Neural progenitor cell (in vitro differentiated cells): ENCODE measurements around the gene LRRC7. TPM values are rescaled to one million over a fixed set of nuclear protein-coding genes. Genes with fewer than 3 reads are reported as not detected.

Experiments
- DNase-seq: peaks from one replicate; pipeline ENCODE4 v3.0.0-alpha.2; 2016; ENCODE audit warnings: low spot score
- H2AFZ ChIP-seq: fragments of 200-600 bp; sonication (generic); replicated peaks from 2 replicates; pipeline ENCODE4 v1.6.1; 2016; ENCODE audit warnings: antibody characterized with exemption
- H3F3A ChIP-seq: fragments of 200-600 bp; sonication (generic); 2 replicates; pipeline ENCODE4 v1.6.1; 2016; ENCODE audit warnings: antibody characterized with exemption, low read depth
- H3K27ac ChIP-seq: fragments of 200-600 bp; sonication (generic); 2 replicates; pipeline ENCODE4 v1.5.1; 2016; ENCODE audit warnings: mild to moderate bottlenecking
- H3K27me3 ChIP-seq: fragments of 200-600 bp; sonication (generic); 2 replicates; pipeline ENCODE4 v1.6.1; 2016; ENCODE audit warnings: mild to moderate bottlenecking, moderate library complexity
- H3K36me3 ChIP-seq: fragments of 200-600 bp; sonication (generic); 2 replicates; pipeline ENCODE4 v1.5.1; 2016
- H3K4me1 ChIP-seq: fragments of 200-600 bp; sonication (generic); 2 replicates; pipeline ENCODE4 v1.6.1; 2016; ENCODE audit warnings: mixed run types
- H3K4me2 ChIP-seq: fragments of 200-600 bp; sonication (generic); 2 replicates; pipeline ENCODE4 v1.6.1; 2016
- H3K4me3 ChIP-seq: fragments of 200-600 bp; sonication (generic); 2 replicates; pipeline ENCODE4 v1.5.1; 2016
- H3K79me2 ChIP-seq: fragments of 200-600 bp; sonication (generic); 2 replicates; pipeline ENCODE4 v1.6.1; 2016; ENCODE audit warnings: low read depth
- H3K9ac ChIP-seq: fragments of 200-600 bp; sonication (generic); 2 replicates; pipeline ENCODE4 v1.6.1; 2016
- H3K9me3 ChIP-seq: fragments of 200-600 bp; sonication (generic); 2 replicates; pipeline ENCODE4 v1.5.1; 2016; ENCODE audit warnings: low read depth
- H4K20me1 ChIP-seq: fragments of 200-600 bp; sonication (generic); 2 replicates; pipeline ENCODE4 v1.6.1; 2016; ENCODE audit warnings: low read depth
- H3K27ac Mint-ChIP-seq: 3 replicates; pipeline ENCODE4 v1.8.0; 2021; ENCODE audit warnings: mixed read lengths
- H3K27me3 Mint-ChIP-seq: 2 replicates; pipeline ENCODE4 v1.8.0; 2022; ENCODE audit warnings: low read depth, mild to moderate bottlenecking, inconsistent platforms, moderate library complexity, mixed read lengths; ENCODE audit not compliant: insufficient read depth
- H3K36me3 Mint-ChIP-seq: 3 replicates; pipeline ENCODE4 v1.8.0; 2021; ENCODE audit warnings: mixed read lengths
- H3K4me1 Mint-ChIP-seq: 3 replicates; pipeline ENCODE4 v1.8.0; 2021; ENCODE audit warnings: mixed read lengths
- H3K4me3 Mint-ChIP-seq: 3 replicates; pipeline ENCODE4 v1.8.0; 2021; ENCODE audit warnings: mild to moderate bottlenecking, moderate library complexity, mixed read lengths
- H3K9me3 Mint-ChIP-seq: 3 replicates; pipeline ENCODE4 v1.8.0; 2020; ENCODE audit warnings: mixed read lengths
- EZH2 ChIP-seq: fragments of 200-600 bp; sonication (generic); IDR thresholded peaks from 2 replicates; pipeline ENCODE4 v1.6.1; 2017; ENCODE audit warnings: antibody characterized with exemption, mild to moderate bottlenecking, moderate library complexity
- EZH2phosphoT487 ChIP-seq: fragments of 200-600 bp; sonication (generic); IDR thresholded peaks from 2 replicates; pipeline ENCODE4 v1.6.1; 2017; ENCODE audit warnings: antibody characterized with exemption
- total RNA-seq: library from RNA; depleted of rRNA; stranded (reverse); fragments of >200 nt; gene quantifications from 2 replicates; pipeline ENCODE4 v1.2.3, GENCODE V29; 2015; ENCODE audit warnings: low replicate concordance
- TF ChIP-seq, protein P1 (sequence below): fragments of 200-600 bp; sonication (generic); IDR thresholded peaks from 2 replicates; pipeline ENCODE4 v1.5.1; 2017; ENCODE audit warnings: antibody characterized with exemption, mild to moderate bottlenecking

LRRC7 gene
- total RNA-seq, 1 donor from 2014 or later, result not detected

DNA sequence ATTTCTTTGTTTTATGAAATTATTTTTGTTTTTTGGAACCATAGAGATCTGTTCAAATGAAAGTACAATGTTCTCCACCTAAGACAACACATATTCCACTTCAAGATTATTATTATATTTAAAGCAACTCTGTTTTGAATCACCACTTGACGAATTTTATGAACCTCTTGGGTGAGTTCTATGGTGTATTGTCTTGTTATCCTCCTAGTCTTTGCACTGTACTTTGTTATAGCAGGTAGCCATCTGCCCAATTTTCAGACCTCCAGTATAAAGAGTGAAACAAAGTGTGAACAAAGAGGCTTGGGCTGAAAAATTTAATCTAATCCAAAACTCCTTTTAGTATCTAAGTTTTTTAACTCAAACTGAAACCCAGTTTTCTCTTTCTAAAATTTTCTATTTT lies 71.0 kb downstream of the LRRC7 start:
- Histone ChIP-seq H3K4me2 (no peak overlapping the region), H3K27me3 (no peaks in the 10 kb centered on the region), H3K79me2 (no peaks in the 10 kb centered on the region), H2AFZ (no peak overlapping the region), H4K20me1 (no peaks in the 10 kb centered on the region), H3K36me3 (no peaks in the 10 kb centered on the region), H3K27ac (no peak overlapping the region), H3K9ac (no peak overlapping the region), H3K4me1 (no peaks in the 10 kb centered on the region), H3K9me3 (no peaks in the 10 kb centered on the region), H3F3A (no peaks in the 10 kb centered on the region), H3K4me3 (no peak overlapping the region)
- DNase-seq, result no peak
- H3K27me3 Mint-ChIP-seq, result no peaks in the 10 kb centered on the region
- H3K27ac Mint-ChIP-seq, result no peak overlapping the region
- H3K4me1 Mint-ChIP-seq, result no peaks in the 10 kb centered on the region
- peaks cover 2% of the 10 kb centered on the region for H3K9me3 Mint-ChIP-seq
- TF ChIP-seq EZH2, result no peak
- TF ChIP-seq, protein P1, sequence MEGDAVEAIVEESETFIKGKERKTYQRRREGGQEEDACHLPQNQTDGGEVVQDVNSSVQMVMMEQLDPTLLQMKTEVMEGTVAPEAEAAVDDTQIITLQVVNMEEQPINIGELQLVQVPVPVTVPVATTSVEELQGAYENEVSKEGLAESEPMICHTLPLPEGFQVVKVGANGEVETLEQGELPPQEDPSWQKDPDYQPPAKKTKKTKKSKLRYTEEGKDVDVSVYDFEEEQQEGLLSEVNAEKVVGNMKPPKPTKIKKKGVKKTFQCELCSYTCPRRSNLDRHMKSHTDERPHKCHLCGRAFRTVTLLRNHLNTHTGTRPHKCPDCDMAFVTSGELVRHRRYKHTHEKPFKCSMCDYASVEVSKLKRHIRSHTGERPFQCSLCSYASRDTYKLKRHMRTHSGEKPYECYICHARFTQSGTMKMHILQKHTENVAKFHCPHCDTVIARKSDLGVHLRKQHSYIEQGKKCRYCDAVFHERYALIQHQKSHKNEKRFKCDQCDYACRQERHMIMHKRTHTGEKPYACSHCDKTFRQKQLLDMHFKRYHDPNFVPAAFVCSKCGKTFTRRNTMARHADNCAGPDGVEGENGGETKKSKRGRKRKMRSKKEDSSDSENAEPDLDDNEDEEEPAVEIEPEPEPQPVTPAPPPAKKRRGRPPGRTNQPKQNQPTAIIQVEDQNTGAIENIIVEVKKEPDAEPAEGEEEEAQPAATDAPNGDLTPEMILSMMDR, result no peak
- no peak for TF ChIP-seq EZH2phosphoT487
- no peak overlapping the region for H3K4me3 Mint-ChIP-seq
- H3K36me3 Mint-ChIP-seq, result no peaks in the 10 kb centered on the region

DNA sequence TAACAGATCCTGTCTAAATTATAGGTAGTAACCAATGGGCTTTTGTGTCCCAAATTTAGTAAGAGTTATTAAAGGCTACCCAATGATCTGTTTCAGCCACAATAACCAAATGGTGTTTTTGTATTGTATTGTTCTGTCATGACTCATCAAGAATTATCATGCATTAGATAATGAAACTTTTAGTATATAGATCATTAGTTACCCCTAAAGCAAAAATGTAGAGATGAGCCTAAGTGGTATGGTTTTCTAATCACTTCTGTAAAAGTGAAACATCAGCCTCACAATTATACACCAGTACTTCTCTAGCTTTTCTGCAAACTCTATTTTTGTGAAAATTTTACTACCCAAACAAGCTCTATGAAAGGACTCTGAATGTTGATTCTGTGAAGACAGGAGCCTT lies 71.4 kb downstream of the LRRC7 start:
- Histone ChIP-seq H3K9me3 (no peaks in the 10 kb centered on the region), H3K27ac (no peak overlapping the region), H3F3A (no peaks in the 10 kb centered on the region), H3K36me3 (no peaks in the 10 kb centered on the region), H3K4me3 (no peak overlapping the region), H3K27me3 (no peaks in the 10 kb centered on the region), H4K20me1 (no peaks in the 10 kb centered on the region), H2AFZ (no peak overlapping the region), H3K4me1 (no peaks in the 10 kb centered on the region), H3K79me2 (no peaks in the 10 kb centered on the region), H3K9ac (no peak overlapping the region), H3K4me2 (no peak overlapping the region)
- no peak for DNase-seq
- Mint-ChIP-seq H3K27ac (no peak overlapping the region), H3K27me3 (no peaks in the 10 kb centered on the region), H3K36me3 (no peaks in the 10 kb centered on the region), H3K4me1 (no peaks in the 10 kb centered on the region), H3K4me3 (no peak overlapping the region), H3K9me3 (peaks cover 2% of the 10 kb centered on the region)
- TF ChIP-seq EZH2phosphoT487, result no peak
- TF ChIP-seq, protein P1, result no peak
- TF ChIP-seq EZH2, result no peak

DNA sequence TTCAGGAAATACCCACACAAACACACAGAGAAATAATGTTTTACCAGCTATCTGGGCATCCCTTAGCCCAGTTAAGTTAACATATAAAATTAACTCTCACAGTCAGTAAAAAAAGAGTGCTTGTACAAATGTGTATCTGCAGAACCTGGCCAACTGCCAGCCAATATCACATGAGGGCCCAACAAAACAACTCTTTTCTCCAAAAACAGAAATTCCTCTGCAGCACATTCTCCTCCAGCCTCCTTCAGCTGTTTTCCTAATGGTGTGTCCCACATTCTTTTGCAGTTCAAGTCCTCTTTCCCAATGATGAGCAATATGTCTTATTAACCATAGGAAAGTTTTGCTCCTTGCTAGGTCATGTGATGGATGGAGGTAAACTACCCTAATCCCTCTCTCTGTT lies 75.5 kb downstream of the LRRC7 start:
- no peak for DNase-seq
- H3K4me3 Mint-ChIP-seq, result no peak overlapping the region
- no peaks in the 10 kb centered on the region for H3K4me1 Mint-ChIP-seq
- H3K27me3 Mint-ChIP-seq, result no peaks in the 10 kb centered on the region
- H3K27me3 ChIP-seq, result no peaks in the 10 kb centered on the region
- H3K9ac ChIP-seq, result no peak overlapping the region
- H3K36me3 ChIP-seq, result no peaks in the 10 kb centered on the region
- no peaks in the 10 kb centered on the region for H3K36me3 Mint-ChIP-seq
- H3K27ac Mint-ChIP-seq, result no peak overlapping the region
- TF ChIP-seq EZH2 (no peak), EZH2phosphoT487 (no peak)
- TF ChIP-seq, protein P1, result no peak
- no peaks in the 10 kb centered on the region for H3F3A ChIP-seq
- H3K4me3 ChIP-seq, result no peak overlapping the region
- H3K9me3 ChIP-seq, result no peaks in the 10 kb centered on the region
- H4K20me1 ChIP-seq, result no peaks in the 10 kb centered on the region
- H3K4me2 ChIP-seq, result no peak overlapping the region
- H3K27ac ChIP-seq, result no peak overlapping the region
- no peaks in the 10 kb centered on the region for H3K79me2 ChIP-seq
- no peaks in the 10 kb centered on the region for H3K4me1 ChIP-seq
- H3K9me3 Mint-ChIP-seq, result no peaks in the 10 kb centered on the region
- H2AFZ ChIP-seq, result no peak overlapping the region
